ENCODE data around the gene NNAT. TPM values are rescaled to one million over a fixed set of nuclear protein-coding genes. Genes with fewer than 3 reads are reported as not detected.
A peak's percentile ranks its signal among the peaks of the same experiment; 100 is the strongest.

NNAT gene
- total and polyA plus RNA-seq, 2 experiments from 2014 or later, result 1.1 to 4.2 TPM

GRCh38 chr20:37566590-37567330, 45.7 kb downstream of the NNAT start:
- Histone ChIP-seq H3K27me3 (no peaks in the 10 kb centered on the region), H3K4me3 (no peak overlapping the region), H3K4me1 (ENCODE audit: low read depth) (peaks cover 11% of the 10 kb centered on the region), H3K9me3 (ENCODE audit: low read depth) (no peaks in the 10 kb centered on the region), H3K36me3 (no peaks in the 10 kb centered on the region), H3K27ac (no peak overlapping the region)
- TF ChIP-seq CTCF (IDR thresholded peaks at IDR 0.05; ENCODE audit: low read depth, low read length), result no peak
- no peak for DNase-seq (ENCODE audit: low read depth in 1 of 2, low spot score in 1 of 2)

- H3K9me3 ChIP-seq (ENCODE audit: low read depth), result no peaks in the 10 kb centered on the region
- no peak overlapping the region for H3K27ac ChIP-seq
- no peak overlapping the region for H3K4me3 ChIP-seq
- peak in 1 of 2 donors; percentile 15 for DNase-seq (ENCODE audit: low read depth in 1 of 2, low spot score in 1 of 2)
- H3K4me1 ChIP-seq (ENCODE audit: low read depth), result peaks cover 11% of the 10 kb centered on the region
- no peaks in the 10 kb centered on the region for H3K27me3 ChIP-seq
- no peaks in the 10 kb centered on the region for H3K36me3 ChIP-seq
- no peak for TF ChIP-seq CTCF (IDR thresholded peaks at IDR 0.05; ENCODE audit: low read depth, low read length)
These were observed 46.2 kb downstream of the NNAT start for GRCh38 chr20:37567331-37567665.

DNA sequence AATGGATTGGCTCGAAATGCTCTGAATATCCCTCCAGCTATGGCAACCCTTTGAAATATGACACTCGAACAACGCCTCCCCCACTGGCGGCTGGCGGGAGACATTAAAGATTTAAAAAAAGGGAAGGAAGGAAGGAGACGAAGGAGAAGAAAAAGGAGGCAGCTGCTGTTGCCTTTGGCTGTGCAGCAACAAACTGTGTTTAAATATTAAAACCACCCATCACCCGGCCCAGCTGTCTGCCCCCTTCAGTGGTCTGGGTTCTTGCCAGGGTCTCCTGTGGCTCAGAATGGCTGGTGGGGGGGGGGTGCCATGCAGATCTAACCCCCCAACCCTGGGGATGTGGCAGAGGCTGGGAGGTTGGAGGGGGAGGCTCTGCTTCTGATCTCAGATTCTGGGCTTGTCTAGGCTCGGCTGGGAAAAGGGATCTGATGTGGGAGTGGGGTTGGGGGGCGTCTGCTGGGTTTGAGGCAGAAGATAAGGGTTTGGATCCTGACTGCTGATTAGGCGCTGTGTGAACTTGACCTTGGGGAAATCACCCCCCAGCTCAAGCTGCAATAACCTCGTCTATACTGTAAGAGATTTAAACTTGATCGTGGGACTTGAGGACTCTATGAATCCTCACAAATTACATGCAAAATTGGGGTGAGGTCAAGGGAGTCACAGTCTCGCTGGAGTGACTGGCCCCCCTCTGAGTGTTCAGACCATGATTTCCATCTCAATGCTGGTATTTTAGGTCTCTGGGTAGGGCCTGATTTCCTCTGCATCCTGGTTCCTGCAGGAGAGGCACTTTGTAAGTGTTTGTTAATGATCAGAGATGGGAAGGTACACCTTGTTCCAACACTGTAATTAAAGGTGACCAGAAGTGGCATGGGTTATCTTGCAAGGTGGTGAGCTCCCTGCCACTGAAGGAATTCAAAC, 46.9 kb downstream of the NNAT start:
- Histone ChIP-seq H3K27ac (no peak overlapping the region), H3K36me3 (no peaks in the 10 kb centered on the region), H3K4me1 (ENCODE audit: low read depth) (peaks cover 11% of the 10 kb centered on the region), H3K27me3 (no peaks in the 10 kb centered on the region), H3K4me3 (no peak overlapping the region), H3K9me3 (ENCODE audit: low read depth) (no peaks in the 10 kb centered on the region)
- TF ChIP-seq CTCF (IDR thresholded peaks at IDR 0.05; ENCODE audit: low read depth, low read length), result no peak
- DNase-seq (ENCODE audit: low read depth in 1 of 2, low spot score in 1 of 2), result peak; percentile 14 to 55

- H3K9me3 ChIP-seq (ENCODE audit: low read depth), result no peaks in the 10 kb centered on the region
- TF ChIP-seq CTCF (IDR thresholded peaks at IDR 0.05; ENCODE audit: low read depth, low read length), result no peak
- no peak overlapping the region for H3K27ac ChIP-seq
These were observed 49.4 kb downstream of the NNAT start for GRCh38 chr20:37570419-37570818.

DNA sequence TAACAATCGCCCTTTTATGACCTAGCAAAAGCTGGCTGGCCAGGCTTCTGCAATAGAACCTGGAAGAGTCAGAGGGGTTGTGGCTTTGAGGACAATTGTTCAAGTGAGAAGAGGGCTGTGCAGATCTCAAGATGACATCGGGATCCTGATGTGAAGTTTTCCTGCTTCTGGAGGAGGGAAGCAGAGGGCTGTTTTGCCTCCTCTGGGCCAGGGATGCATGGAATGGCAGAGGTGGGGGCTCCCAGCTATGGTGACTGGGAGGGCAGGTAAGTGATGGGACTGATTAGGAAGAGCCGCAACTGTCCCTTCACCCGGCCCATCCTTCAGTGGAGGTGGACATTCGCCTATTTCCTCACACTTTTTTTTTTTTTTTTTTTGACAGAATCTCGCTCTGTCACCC, 50.0 kb downstream of the NNAT start:
- no peak for TF ChIP-seq CTCF (IDR thresholded peaks at IDR 0.05; ENCODE audit: low read depth, low read length)
- peaks cover 11% of the 10 kb centered on the region for H3K4me1 ChIP-seq (ENCODE audit: low read depth)
- no peak for DNase-seq (ENCODE audit: low read depth in 1 of 2, low spot score in 1 of 2)

More at GRCh38 chr20:37570419-37570818, 49.4 kb downstream of the NNAT start:
- Histone ChIP-seq H3K4me1 (ENCODE audit: low read depth) (peaks cover 11% of the 10 kb centered on the region), H3K36me3 (no peaks in the 10 kb centered on the region), H3K27me3 (no peaks in the 10 kb centered on the region), H3K4me3 (no peak overlapping the region)
- DNase-seq (ENCODE audit: low read depth in 1 of 2, low spot score in 1 of 2), result no peak

More for the DNA sequence above, 50.0 kb downstream of the NNAT start:
- Histone ChIP-seq H3K9me3 (ENCODE audit: low read depth) (no peaks in the 10 kb centered on the region), H3K27ac (no peak overlapping the region), H3K36me3 (no peaks in the 10 kb centered on the region), H3K27me3 (no peaks in the 10 kb centered on the region), H3K4me3 (no peak overlapping the region)

Other genes with a start within 250 kb of the NNAT start
- 27.7 and 34.7 TPM in 2 replicates for gene MANBAL, start 231.6 kb upstream of the NNAT start, total RNA-seq
- gene MANBAL, start 231.6 kb upstream of the NNAT start, polyA plus RNA-seq, result 111 and 115 TPM in 2 replicates
- 26.5 and 34.3 TPM in 2 replicates for gene SRC, start 175.1 kb upstream of the NNAT start, total RNA-seq
- 26.2 and 34.7 TPM in 2 replicates for gene SRC, start 175.1 kb upstream of the NNAT start, polyA plus RNA-seq
- 87.4 and 89.5 TPM in 2 replicates for gene BLCAP, start 6.6 kb downstream of the NNAT start, total RNA-seq
- gene BLCAP, start 6.6 kb downstream of the NNAT start, polyA plus RNA-seq, result 100 and 112 TPM in 2 replicates
- 32.9 and 37.0 TPM in 2 replicates for gene CTNNBL1, start 172.8 kb downstream of the NNAT start, total RNA-seq
- 68.6 and 76.2 TPM in 2 replicates for gene CTNNBL1, start 172.8 kb downstream of the NNAT start, polyA plus RNA-seq